ENCODE results near the gene USP43.

DNA sequence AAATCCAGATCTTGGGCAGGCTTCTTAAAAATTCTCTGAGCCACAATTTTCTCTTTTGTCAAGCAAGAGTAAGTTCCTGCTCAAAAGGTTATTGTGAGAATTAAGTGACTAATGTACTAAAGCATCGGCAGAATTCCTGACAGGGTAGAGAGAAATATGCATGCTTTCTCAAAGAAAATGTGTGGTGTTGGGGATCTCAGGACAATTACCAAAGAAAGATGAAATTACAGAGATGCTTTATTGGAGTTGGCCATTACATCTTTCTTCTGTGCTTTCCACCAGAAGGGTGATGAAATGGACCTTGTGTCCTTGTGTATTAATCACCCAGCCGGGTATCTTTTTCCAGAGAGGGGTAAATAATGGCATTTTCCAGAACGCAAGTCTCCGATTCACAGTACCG lies 1.7 kb upstream of the USP43 start:
- TF ChIP-seq, protein P1, sequence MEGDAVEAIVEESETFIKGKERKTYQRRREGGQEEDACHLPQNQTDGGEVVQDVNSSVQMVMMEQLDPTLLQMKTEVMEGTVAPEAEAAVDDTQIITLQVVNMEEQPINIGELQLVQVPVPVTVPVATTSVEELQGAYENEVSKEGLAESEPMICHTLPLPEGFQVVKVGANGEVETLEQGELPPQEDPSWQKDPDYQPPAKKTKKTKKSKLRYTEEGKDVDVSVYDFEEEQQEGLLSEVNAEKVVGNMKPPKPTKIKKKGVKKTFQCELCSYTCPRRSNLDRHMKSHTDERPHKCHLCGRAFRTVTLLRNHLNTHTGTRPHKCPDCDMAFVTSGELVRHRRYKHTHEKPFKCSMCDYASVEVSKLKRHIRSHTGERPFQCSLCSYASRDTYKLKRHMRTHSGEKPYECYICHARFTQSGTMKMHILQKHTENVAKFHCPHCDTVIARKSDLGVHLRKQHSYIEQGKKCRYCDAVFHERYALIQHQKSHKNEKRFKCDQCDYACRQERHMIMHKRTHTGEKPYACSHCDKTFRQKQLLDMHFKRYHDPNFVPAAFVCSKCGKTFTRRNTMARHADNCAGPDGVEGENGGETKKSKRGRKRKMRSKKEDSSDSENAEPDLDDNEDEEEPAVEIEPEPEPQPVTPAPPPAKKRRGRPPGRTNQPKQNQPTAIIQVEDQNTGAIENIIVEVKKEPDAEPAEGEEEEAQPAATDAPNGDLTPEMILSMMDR (IDR thresholded peaks at IDR 0.05): no peak
- TF ChIP-seq POLR2A (IDR thresholded peaks at IDR 0.05; ENCODE audit: low read length) (no peak), HOXA7 (CRISPR knock-in tag; IDR thresholded peaks at IDR 0.05) (no peak), JUNB (IDR thresholded peaks at IDR 0.05) (no peak), PHF8 (IDR thresholded peaks at IDR 0.05; ENCODE audit: borderline replicate concordance, low read depth) (no peak), POLR2AphosphoS2 (conservative IDR thresholded peaks at IDR 0.05; ENCODE audit: low read length) (no peak), MAZ (IDR thresholded peaks at IDR 0.05; ENCODE audit: borderline replicate concordance, low read depth, low read length) (no peak), EP300 (IDR thresholded peaks at IDR 0.05) (no peak), ZC3H11A (IDR thresholded peaks at IDR 0.05) (no peak), CEBPB (IDR thresholded peaks at IDR 0.05) (no peak), RFX5 (IDR thresholded peaks at IDR 0.05) (no peak), KDM1A (IDR thresholded peaks at IDR 0.05; ENCODE audit: low read depth) (no peak)
- TF ChIP-seq, protein P2, sequence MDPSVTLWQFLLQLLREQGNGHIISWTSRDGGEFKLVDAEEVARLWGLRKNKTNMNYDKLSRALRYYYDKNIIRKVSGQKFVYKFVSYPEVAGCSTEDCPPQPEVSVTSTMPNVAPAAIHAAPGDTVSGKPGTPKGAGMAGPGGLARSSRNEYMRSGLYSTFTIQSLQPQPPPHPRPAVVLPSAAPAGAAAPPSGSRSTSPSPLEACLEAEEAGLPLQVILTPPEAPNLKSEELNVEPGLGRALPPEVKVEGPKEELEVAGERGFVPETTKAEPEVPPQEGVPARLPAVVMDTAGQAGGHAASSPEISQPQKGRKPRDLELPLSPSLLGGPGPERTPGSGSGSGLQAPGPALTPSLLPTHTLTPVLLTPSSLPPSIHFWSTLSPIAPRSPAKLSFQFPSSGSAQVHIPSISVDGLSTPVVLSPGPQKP (IDR thresholded peaks at IDR 0.05; ENCODE audit: low read depth, low read length): no peak
- TF ChIP-seq, protein P3, sequence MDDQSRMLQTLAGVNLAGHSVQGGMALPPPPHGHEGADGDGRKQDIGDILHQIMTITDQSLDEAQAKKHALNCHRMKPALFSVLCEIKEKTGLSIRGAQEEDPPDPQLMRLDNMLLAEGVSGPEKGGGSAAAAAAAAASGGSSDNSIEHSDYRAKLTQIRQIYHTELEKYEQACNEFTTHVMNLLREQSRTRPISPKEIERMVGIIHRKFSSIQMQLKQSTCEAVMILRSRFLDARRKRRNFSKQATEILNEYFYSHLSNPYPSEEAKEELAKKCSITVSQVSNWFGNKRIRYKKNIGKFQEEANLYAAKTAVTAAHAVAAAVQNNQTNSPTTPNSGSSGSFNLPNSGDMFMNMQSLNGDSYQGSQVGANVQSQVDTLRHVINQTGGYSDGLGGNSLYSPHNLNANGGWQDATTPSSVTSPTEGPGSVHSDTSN (IDR thresholded peaks at IDR 0.05): no peak

Data from A549 (cell line).